ENCODE results near the gene ARHGAP26.

GRCh38 chr5:143080982-143081381, 310.8 kb downstream of the ARHGAP26 start:
- TF ChIP-seq CTCF (IDR thresholded peaks at IDR 0.05) = no peak
- TF ChIP-seq POLR2A (IDR thresholded peaks at IDR 0.05) = no peak
